ENCODE results near the gene YAP1. TPM values are rescaled to one million over a fixed set of nuclear protein-coding genes. Genes with fewer than 3 reads are reported as not detected.
A peak's percentile ranks its signal among the peaks of the same experiment; 100 is the strongest.

Gene YAP1
- total RNA-seq (2013): 0.31 TPM
- not detected for polyA plus RNA-seq
- polyA minus RNA-seq: not detected in 2 replicates
- total RNA-seq: 0 to 3.9 (median 0.10) reads per million in 11 experiments

DNA sequence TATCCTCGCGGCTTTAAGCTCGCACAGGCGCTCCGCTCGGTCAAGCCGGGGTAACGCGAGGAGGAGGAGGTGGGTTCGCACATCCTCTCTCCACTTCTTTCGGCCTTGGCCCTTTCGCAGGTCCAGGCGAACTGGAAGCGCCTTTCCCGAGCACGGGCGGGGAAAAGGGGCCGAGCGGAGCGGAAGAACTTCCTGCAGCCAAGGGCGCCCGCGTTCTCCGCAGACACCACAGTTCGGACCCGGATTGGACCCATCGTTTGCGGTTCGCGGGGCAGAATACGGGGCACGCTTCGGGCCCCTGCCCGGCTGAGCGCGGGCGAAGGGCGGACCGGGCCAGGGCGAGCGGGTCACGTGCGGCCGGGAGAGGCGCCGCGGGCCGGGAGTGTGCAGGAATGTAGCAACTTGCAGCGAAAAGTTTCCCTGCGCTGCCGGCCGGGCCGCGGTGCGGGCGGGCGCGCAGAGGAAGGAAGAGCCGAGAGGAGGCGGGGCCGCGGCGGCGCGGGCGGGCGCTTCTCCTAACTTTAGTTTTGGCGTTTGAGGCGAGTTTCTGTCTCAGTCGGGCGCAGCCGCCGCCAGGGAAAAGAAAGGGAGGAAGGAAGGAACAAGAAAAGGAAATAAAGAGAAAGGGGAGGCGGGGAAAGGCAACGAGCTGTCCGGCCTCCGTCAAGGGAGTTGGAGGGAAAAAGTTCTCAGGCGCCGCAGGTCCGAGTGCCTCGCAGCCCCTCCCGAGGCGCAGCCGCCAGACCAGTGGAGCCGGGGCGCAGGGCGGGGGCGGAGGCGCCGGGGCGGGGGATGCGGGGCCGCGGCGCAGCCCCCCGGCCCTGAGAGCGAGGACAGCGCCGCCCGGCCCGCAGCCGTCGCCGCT, at the start of gene YAP1:
YAP1 (plus strand) TSS at position 552 of the 865 bp plus-strand sequence. CDS start 402 bp downstream, outside the sequence.
- H3K27me3 ChIP-seq (ENCODE audit: control insufficient read depth in 2 of 2, insufficient read depth in 2 of 2, low read length in 2 of 2): peaks cover 82 to 89% of the 10 kb centered on the region in 2 donors

DNA sequence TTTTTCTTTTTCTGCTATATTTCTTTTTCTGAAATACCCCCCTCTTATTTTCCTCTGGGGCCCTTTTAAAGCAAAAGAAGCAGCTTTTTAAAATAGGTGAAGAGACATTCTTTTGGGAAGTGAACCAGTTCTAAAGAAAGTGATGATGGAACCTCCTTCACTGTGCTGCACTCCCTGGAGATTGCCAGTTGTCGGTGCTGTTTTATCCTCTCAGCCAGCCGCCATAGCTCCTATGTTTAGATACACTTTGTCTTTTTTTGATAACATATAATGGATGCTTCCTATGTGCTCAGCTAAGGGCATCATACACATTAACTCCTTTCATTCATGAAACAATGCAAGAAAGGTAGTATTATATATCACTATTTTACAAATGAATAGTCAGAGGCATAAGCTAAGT, 49.0 kb upstream of the YAP1 start:
- H3K27me3 Mint-ChIP-seq (ENCODE audit: low read depth in 3 of 3): peaks cover 7 to 16% (median 12%) of the 10 kb centered on the region in 3 donors
- no peak overlapping the region for H3K27ac ChIP-seq (ENCODE audit: low read depth in 1 of 2, low read length in 2 of 2)
- intact Hi-C loops (cut with micrococcal nuclease): no loop called here
- no peaks in the 10 kb centered on the region for H3K4me1 Mint-ChIP-seq
- peaks cover 2 to 3% of the 10 kb centered on the region in 2 donors for H3K27me3 ChIP-seq (ENCODE audit: control insufficient read depth in 2 of 2, insufficient read depth in 2 of 2, low read length in 2 of 2)
- no peaks in the 10 kb centered on the region for H3K4me1 ChIP-seq (ENCODE audit: control insufficient read depth in 1 of 2, insufficient read depth in 2 of 2, low read length in 2 of 2)
- no peaks in the 10 kb centered on the region for H4K20me1 ChIP-seq (ENCODE audit: insufficient read depth, low read length)
- H3K36me3 Mint-ChIP-seq: no peaks in the 10 kb centered on the region
- H3K4me3 ChIP-seq (replicated peaks in 1 of 3; ENCODE audit: low read depth in 2 of 3, low read length in 3 of 3): no peak overlapping the region
- H3K9me3 Mint-ChIP-seq: peaks cover 0 to 3% (median 0%) of the 10 kb centered on the region in 7 donors
- TF ChIP-seq, protein P1, sequence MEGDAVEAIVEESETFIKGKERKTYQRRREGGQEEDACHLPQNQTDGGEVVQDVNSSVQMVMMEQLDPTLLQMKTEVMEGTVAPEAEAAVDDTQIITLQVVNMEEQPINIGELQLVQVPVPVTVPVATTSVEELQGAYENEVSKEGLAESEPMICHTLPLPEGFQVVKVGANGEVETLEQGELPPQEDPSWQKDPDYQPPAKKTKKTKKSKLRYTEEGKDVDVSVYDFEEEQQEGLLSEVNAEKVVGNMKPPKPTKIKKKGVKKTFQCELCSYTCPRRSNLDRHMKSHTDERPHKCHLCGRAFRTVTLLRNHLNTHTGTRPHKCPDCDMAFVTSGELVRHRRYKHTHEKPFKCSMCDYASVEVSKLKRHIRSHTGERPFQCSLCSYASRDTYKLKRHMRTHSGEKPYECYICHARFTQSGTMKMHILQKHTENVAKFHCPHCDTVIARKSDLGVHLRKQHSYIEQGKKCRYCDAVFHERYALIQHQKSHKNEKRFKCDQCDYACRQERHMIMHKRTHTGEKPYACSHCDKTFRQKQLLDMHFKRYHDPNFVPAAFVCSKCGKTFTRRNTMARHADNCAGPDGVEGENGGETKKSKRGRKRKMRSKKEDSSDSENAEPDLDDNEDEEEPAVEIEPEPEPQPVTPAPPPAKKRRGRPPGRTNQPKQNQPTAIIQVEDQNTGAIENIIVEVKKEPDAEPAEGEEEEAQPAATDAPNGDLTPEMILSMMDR (IDR thresholded peaks at IDR 0.05): no peak
- H3K36me3 ChIP-seq (replicated peaks in 1 of 2; ENCODE audit: control insufficient read depth in 1 of 2, insufficient read depth in 2 of 2, low read length in 2 of 2): no peaks in the 10 kb centered on the region
- no peak overlapping the region for H2AFZ ChIP-seq (ENCODE audit: insufficient read depth, low read depth, low read length, poor library complexity, severe bottlenecking)
- H3K4me3 Mint-ChIP-seq: no peak overlapping the region
- DNase-seq: no peak
- no peaks in the 10 kb centered on the region for H3K79me2 ChIP-seq (ENCODE audit: insufficient read depth, low read length)
- no CpG with 5 or more reads among the region's 2 CpGs for WGBS (ENCODE audit: insufficient coverage)
- no peak overlapping the region for H3K27ac Mint-ChIP-seq
- no peak overlapping the region for H3K4me2 ChIP-seq (replicated peaks; ENCODE audit: extremely low read depth, low read length, poor library complexity, severe bottlenecking)
- no peak overlapping the region for H3K9ac ChIP-seq (ENCODE audit: insufficient read depth, low read length, poor library complexity, severe bottlenecking)
- no peaks in the 10 kb centered on the region for H3K9me3 ChIP-seq (replicated peaks in 1 of 2; ENCODE audit: control insufficient read depth in 1 of 2, insufficient read depth in 1 of 2, low read length in 2 of 2)

More for the DNA sequence above, at the start of gene YAP1:
- no peaks in the 10 kb centered on the region for H4K20me1 ChIP-seq (ENCODE audit: insufficient read depth, low read length)
- no peaks in the 10 kb centered on the region for H3K36me3 ChIP-seq (replicated peaks in 1 of 2; ENCODE audit: control insufficient read depth in 1 of 2, insufficient read depth in 2 of 2, low read length in 2 of 2)
- intact Hi-C loops (cut with micrococcal nuclease): no loop called here
- peaks cover 16 to 24% of the 10 kb centered on the region in 2 donors for H3K4me1 ChIP-seq (ENCODE audit: control insufficient read depth in 1 of 2, insufficient read depth in 2 of 2, low read length in 2 of 2)
- H3K4me3 ChIP-seq (replicated peaks in 1 of 3; ENCODE audit: low read depth in 2 of 3, low read length in 3 of 3): peak within 1 kb of the TSS; percentile 32 to 77 (median 34)
- peak within 1 kb of the TSS; percentile 81 for H2AFZ ChIP-seq (ENCODE audit: insufficient read depth, low read depth, low read length, poor library complexity, severe bottlenecking)
- Mint-ChIP-seq H3K4me3 (peak within 1 kb of the TSS; percentile 90 to 99), H3K36me3 (peaks cover 2 to 5% of the 10 kb centered on the region in 2 donors), H3K27ac (peak within 1 kb of the TSS in 1 of 7 donors; percentile 56), H3K9me3 (peaks cover 0 to 32% (median 8%) of the 10 kb centered on the region in 7 donors), H3K27me3 (ENCODE audit: low read depth in 3 of 3) (peaks cover 69 to 88% (median 86%) of the 10 kb centered on the region in 3 donors), H3K4me1 (peaks cover 12% of the 10 kb centered on the region)
- peak; percentile 42 to 57 (median 53) for DNase-seq
- H3K9ac ChIP-seq (ENCODE audit: insufficient read depth, low read length, poor library complexity, severe bottlenecking): no peak within 1 kb of the TSS
- peaks cover 3 to 18% of the 10 kb centered on the region in 2 donors for H3K9me3 ChIP-seq (replicated peaks in 1 of 2; ENCODE audit: control insufficient read depth in 1 of 2, insufficient read depth in 1 of 2, low read length in 2 of 2)
- no peaks in the 10 kb centered on the region for H3K79me2 ChIP-seq (ENCODE audit: insufficient read depth, low read length)
- TF ChIP-seq, protein P1 (IDR thresholded peaks at IDR 0.05): no peak
- peak within 1 kb of the TSS; percentile 82 for H3K4me2 ChIP-seq (replicated peaks; ENCODE audit: extremely low read depth, low read length, poor library complexity, severe bottlenecking)
- WGBS (ENCODE audit: insufficient coverage): under 1% methylated on average over 101 of the region's 104 CpGs
- H3K27ac ChIP-seq (ENCODE audit: low read depth in 1 of 2, low read length in 2 of 2): no peak within 1 kb of the TSS

All from CD14-positive monocyte (primary cell).